Naive B cell (primary cell): ENCODE measurements around the gene RAB36. TPM values are rescaled to one million over a fixed set of nuclear protein-coding genes. Genes with fewer than 3 reads are reported as not detected.

ENCODE experiments used
- ATAC-seq, 2 donors: fragments of 150-1000 bp; cut with Tn5 transposase; 2 replicates each; pipeline ENCODE4 v1.10.0; 2021; ENCODE audit warnings: low read depth in 2 of 2, mild to moderate bottlenecking in 2 of 2, moderate library complexity in 2 of 2
- DNase-seq: peaks from one replicate; pipeline ENCODE4 v3.0.0; 2022
- H3K27ac Mint-ChIP-seq, 6 donors: one replicate each; pipeline ENCODE4 v1.8.0; 2020 to 2022; ENCODE audit warnings: mild to moderate bottlenecking in 6 of 6, mixed read lengths in 6 of 6, moderate library complexity in 5 of 6, inconsistent platforms in 2 of 6
- H3K27me3 Mint-ChIP-seq, 3 donors: one replicate each; pipeline ENCODE4 v1.8.0; 2021 to 2022; ENCODE audit warnings: mixed read lengths in 3 of 3, mild to moderate bottlenecking in 1 of 3
- H3K36me3 Mint-ChIP-seq, 2 donors: one replicate each; pipeline ENCODE4 v1.8.0; 2020 to 2022; ENCODE audit warnings: mixed read lengths in 2 of 2, inconsistent platforms in 1 of 2, mild to moderate bottlenecking in 1 of 2
- H3K4me1 Mint-ChIP-seq, 3 donors: one replicate each; pipeline ENCODE4 v1.8.0; 2020 to 2022; ENCODE audit warnings: mixed read lengths in 3 of 3, inconsistent platforms in 1 of 3, mild to moderate bottlenecking in 1 of 3, moderate library complexity in 1 of 3
- H3K4me3 Mint-ChIP-seq, 8 donors: one replicate each; pipeline ENCODE4 v1.8.0; 2020 to 2022; ENCODE audit warnings: mild to moderate bottlenecking in 8 of 8, mixed read lengths in 8 of 8, moderate library complexity in 8 of 8, inconsistent platforms in 2 of 8
- H3K9me3 Mint-ChIP-seq, 7 donors: one replicate each; pipeline ENCODE4 v1.8.0; 2020 to 2022; ENCODE audit warnings: mixed read lengths in 7 of 7, mild to moderate bottlenecking in 5 of 7, inconsistent platforms in 2 of 7, moderate library complexity in 1 of 7
- polyA plus RNA-seq, 6 donors: library from polyadenylated mRNA; unstranded; fragments of 300-500 nt; fragmentation: Illumina TruSeq; gene quantifications; one replicate each; pipeline ENCODE4 v1.2.3, GENCODE V29; 2021; ENCODE audit warnings: low read depth in 6 of 6

Gene RAB36
- polyA plus RNA-seq, 6 donors from 2014 or later = 0.40 to 1.7 (median 0.80) TPM; not detected in 1

DNA sequence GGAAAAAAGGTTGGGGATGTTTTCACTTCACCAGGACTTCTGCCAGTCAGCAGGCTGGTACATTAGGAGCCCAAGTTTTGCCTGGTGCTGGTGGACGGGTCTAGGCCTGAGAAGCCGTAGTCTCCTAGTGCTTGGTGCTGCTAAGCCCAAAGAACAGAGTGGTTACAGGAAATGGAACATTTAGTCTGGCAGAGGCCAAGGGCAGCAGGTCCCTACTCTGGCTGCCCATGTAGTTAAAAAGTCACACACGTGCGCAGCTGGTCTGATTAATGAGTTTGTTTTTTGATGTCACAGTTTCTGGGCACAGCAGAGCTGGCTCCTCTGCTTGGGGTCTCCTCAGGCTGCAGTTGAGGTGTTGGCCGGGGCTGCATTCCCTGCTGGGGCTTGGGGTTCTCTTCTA lies 55.6 kb downstream of the RAB36 start:
- peaks cover 32 to 50% (median 32%) of the 10 kb centered on the region in 3 donors for H3K4me1 Mint-ChIP-seq
- no peak for DNase-seq
- peaks cover 0 to 8% of the 10 kb centered on the region in 2 donors for H3K36me3 Mint-ChIP-seq

DNA sequence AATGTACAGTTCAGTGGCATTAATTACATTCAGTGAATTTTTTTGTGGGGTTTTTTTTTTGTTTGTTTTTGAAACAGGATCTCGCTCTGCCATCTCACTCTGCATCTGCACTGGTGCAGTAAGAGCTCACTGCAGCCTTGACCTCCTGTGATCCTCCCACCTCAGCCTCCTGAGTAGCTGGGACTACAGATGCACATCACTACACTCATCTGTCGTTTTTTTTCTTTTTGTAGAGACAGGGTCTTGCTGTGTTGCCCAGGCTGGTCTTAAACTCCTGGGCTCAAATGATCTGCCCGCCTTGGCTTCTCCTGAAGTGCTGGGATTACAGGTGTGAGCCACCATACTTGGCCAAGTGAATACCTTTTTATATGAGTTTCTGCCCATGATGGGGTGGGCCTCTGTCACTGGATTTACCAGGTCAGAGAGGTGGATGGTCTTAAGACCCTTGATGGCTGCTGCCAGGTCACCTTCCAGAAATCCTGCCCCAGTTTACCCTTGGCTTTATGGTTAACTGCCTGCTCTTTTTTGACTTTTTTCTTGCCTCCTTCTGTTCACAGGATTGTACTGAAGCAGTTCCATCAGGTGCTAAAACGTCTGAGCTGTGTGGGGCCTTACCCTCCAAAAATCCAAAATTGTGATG lies 57.7 kb downstream of the RAB36 start:
- H3K36me3 Mint-ChIP-seq = peaks cover 6 to 12% of the 10 kb centered on the region in 2 donors
- ATAC-seq (no peak), DNase-seq (no peak)
- H3K27me3 Mint-ChIP-seq = no peaks in the 10 kb centered on the region
- H3K27ac Mint-ChIP-seq = peak overlapping the region in 3 of 6 donors; percentile 32 to 77 (median 75)
- H3K9me3 Mint-ChIP-seq = no peaks in the 10 kb centered on the region
- peaks cover 37 to 62% (median 40%) of the 10 kb centered on the region in 3 donors for H3K4me1 Mint-ChIP-seq
- no peak overlapping the region for H3K4me3 Mint-ChIP-seq

More for the DNA sequence above, 55.6 kb downstream of the RAB36 start:
- no peak for ATAC-seq
- H3K27me3 Mint-ChIP-seq = no peaks in the 10 kb centered on the region
- H3K4me3 Mint-ChIP-seq = peak overlapping the region in 1 of 8 donors; percentile 59
- H3K27ac Mint-ChIP-seq = peak overlapping the region in 4 of 6 donors; percentile 63 to 72 (median 66)
- H3K9me3 Mint-ChIP-seq = no peaks in the 10 kb centered on the region

DNA sequence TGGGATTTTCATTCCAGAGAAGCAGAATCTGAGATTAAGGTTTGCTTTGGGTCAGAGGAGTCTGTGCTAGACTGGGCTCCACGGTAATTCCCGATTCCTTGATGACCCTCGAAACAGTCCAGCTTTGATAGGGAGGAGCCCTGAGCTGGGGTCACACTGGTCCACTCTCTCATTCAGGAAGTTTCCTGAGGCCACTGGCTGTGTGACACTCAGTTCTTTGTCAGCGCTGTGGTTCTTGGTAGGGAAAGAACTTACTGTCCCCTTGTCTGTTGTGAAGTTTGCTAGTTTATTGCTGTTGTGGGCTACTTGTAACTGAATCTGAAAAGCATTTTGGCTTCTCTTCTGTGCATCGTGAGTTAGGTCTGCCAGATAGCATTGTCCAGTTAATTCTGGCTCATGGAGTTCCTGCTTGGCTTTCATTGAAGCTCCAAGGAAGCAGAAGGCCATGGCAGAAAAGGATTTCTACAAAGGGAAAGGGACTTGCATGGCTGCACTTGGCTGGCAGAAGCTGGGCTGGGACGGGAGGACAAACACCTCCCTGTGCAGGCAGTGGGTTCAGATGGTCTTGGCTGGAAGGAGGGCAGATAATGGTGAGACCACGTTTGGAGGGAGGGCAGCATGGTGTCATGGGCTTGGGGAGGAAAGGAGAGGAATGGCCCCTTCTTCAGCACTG lies 58.3 kb downstream of the RAB36 start:
- Mint-ChIP-seq H3K4me1 (peaks cover 40 to 66% (median 42%) of the 10 kb centered on the region in 3 donors), H3K27ac (peak overlapping the region in 3 of 6 donors; percentile 32 to 77 (median 75)), H3K27me3 (no peaks in the 10 kb centered on the region), H3K36me3 (peaks cover 6 to 8% of the 10 kb centered on the region in 2 donors), H3K9me3 (no peaks in the 10 kb centered on the region), H3K4me3 (no peak overlapping the region)
- DNase-seq (no peak), ATAC-seq (no peak)

DNA sequence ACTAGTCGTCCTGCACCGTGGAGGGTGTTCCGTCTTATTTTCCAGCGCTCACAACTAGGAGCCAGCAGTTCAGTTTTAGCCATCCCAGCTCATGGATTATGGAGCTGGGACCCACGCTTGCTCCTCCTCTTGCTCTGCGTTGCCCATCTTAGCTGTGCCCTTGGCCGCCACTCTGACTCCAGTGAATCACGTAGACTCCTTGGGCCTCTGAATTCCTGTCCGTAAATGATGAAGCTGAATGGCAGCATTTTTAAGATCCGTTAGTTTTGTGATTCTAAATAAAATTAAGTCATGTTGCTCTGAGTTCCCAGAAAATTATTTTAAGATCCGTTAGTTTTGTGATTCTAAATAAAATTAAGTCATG lies 58.8 kb downstream of the RAB36 start:
- H3K4me1 Mint-ChIP-seq = peaks cover 43 to 69% (median 46%) of the 10 kb centered on the region in 3 donors

DNA sequence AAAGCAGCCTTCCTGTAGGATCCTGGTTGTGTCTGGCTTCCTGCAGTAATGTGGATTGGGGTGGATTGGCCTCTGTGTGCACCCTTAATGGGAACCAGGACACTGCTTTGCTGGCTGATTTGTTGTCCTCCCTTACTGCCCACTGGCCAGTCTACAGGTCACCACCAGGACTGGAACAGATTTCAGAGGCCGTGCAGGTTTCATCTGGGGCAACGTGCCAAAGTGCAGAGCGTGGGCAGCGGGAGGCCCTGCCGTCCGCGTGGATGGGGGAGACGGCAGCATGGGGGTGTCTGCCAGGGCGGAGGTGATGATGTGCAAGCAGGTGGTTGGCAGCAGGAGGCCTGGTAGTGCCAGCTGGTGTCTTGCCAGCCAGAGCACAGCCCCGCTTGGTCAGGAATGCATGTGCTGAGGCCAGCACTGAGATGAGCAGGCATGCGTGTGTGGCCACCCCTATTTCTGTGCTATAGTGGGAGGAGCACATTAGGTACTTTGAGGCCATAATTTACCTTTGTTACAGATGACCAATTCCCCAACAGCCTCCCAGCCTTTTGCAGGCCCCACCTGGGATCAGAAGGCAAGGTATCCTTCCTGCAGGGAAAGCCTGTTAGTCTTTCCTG lies 59.4 kb downstream of the RAB36 start:
- Mint-ChIP-seq H3K27me3 (no peaks in the 10 kb centered on the region), H3K4me1 (peaks cover 40 to 64% (median 40%) of the 10 kb centered on the region in 3 donors), H3K4me3 (no peak overlapping the region), H3K36me3 (peaks cover 6 to 8% of the 10 kb centered on the region in 2 donors), H3K9me3 (no peaks in the 10 kb centered on the region), H3K27ac (peak overlapping the region in 2 of 6 donors; percentile 57 to 59)
- ATAC-seq = no peak
- DNase-seq = no peak

More for the DNA sequence above, 58.8 kb downstream of the RAB36 start:
- Mint-ChIP-seq H3K36me3 (peaks cover 6 to 8% of the 10 kb centered on the region in 2 donors), H3K27ac (peak overlapping the region in 2 of 6 donors; percentile 57 to 59), H3K27me3 (no peaks in the 10 kb centered on the region), H3K4me3 (no peak overlapping the region), H3K9me3 (no peaks in the 10 kb centered on the region)
- ATAC-seq = no peak
- DNase-seq = no peak

DNA sequence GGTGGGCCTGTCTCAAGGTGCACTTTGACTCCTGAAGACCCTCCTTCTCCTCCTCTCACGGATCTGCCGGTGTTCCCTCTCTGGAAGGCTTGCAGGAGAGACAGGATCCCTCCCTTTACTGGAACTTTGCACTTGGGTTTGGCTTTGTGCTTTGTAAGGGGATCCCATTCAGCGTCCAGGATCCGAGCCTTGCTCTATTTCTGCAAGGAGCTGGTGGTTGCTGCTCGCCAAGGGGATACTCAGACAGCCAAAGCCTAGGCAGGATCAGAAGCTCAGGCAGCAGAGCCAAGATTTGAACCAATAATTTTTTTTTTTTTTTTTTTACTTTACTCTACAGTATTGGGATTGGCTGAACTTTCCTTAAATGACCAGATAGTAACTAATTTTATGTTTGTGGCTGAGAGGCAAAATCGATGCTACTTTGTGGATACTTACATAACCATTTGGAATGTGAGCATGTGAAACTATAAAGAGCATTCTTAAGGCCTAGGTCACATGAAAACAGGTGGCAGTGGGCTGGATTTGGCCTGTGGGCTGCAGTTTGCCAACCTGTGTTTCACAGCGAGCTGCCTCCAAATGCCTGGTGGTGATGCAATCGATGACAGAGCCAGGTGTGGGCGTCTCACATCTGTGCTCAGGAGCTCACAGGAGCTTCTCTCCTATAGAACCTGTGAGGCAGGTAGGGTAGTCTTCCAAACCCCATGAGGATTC lies 60.2 kb downstream of the RAB36 start:
- peaks cover 6 to 8% of the 10 kb centered on the region in 2 donors for H3K36me3 Mint-ChIP-seq
- peaks cover 36 to 65% (median 39%) of the 10 kb centered on the region in 3 donors for H3K4me1 Mint-ChIP-seq
- H3K27ac Mint-ChIP-seq = peak overlapping the region in 1 of 6 donors; percentile 60
- no peaks in the 10 kb centered on the region for H3K9me3 Mint-ChIP-seq
- no peak for DNase-seq
- no peak overlapping the region for H3K4me3 Mint-ChIP-seq
- no peaks in the 10 kb centered on the region for H3K27me3 Mint-ChIP-seq
- ATAC-seq = no peak

DNA sequence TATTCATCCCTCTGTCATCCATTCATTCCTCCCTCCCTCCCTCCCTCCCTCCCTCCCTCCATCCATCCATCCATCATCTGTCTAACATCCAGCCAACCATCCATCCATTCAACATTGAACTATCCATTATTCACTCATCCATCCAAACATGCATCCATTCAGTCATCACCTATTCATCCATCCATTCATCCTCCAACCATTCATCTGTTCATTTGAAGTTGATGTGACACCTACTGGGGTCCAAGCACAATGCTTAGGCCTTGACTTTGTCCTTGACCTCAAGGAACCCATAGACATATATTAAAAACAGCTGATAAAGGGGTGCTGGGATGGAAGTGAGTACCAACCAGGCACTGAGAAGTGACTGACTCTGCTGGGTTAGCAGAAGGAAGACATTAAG lies 61.6 kb downstream of the RAB36 start:
- H3K27me3 Mint-ChIP-seq = no peaks in the 10 kb centered on the region
- peak overlapping the region in 2 of 6 donors; percentile 13 to 78 for H3K27ac Mint-ChIP-seq
- H3K4me1 Mint-ChIP-seq = peaks cover 35 to 68% (median 41%) of the 10 kb centered on the region in 3 donors
- H3K9me3 Mint-ChIP-seq = no peaks in the 10 kb centered on the region
- ATAC-seq (no peak), DNase-seq (no peak)
- H3K4me3 Mint-ChIP-seq = peak overlapping the region in 2 of 8 donors; percentile 55 to 72
- peaks cover 6 to 8% of the 10 kb centered on the region in 2 donors for H3K36me3 Mint-ChIP-seq

DNA sequence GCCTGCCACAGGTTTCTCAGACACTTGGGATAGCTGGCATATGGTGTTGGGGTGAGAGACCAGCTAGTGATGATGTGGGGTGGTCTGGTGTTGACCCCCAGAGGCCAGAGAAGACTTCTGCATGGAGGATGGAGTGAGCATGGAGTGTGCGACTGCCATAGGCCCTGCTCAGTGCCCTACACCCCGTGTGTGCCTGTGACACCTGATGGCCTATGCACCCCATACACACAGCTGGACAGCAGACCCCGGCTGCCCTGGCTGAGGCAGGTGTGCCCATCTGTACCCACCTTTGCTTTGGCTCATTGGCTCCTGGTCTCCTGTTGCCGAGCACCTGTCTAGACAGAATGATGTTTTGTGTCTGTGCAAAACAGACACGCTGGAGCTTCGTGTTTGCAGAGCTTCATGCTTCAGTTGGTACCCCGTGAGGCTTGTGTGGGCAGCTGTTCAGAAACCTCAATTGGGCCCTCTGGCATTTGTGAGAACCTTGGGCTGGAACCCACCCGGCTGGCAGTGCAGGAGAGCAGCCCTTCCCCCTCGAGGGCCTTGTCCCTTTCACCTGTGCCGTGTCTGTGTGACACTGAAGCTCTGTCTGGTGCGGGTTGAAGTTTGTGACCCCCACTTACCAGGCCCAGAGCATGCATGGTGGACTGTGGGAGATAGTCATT lies 62.6 kb downstream of the RAB36 start:
- H3K9me3 Mint-ChIP-seq = no peaks in the 10 kb centered on the region
- DNase-seq (peak; percentile 40), ATAC-seq (peak; percentile 78 to 85)
- peaks cover 6 to 8% of the 10 kb centered on the region in 2 donors for H3K36me3 Mint-ChIP-seq
- peak overlapping the region in 7 of 8 donors; percentile 50 to 80 (median 72) for H3K4me3 Mint-ChIP-seq
- peaks cover 44 to 72% (median 45%) of the 10 kb centered on the region in 3 donors for H3K4me1 Mint-ChIP-seq
- no peaks in the 10 kb centered on the region for H3K27me3 Mint-ChIP-seq
- peak overlapping the region in 5 of 6 donors; percentile 49 to 94 (median 65) for H3K27ac Mint-ChIP-seq

DNA sequence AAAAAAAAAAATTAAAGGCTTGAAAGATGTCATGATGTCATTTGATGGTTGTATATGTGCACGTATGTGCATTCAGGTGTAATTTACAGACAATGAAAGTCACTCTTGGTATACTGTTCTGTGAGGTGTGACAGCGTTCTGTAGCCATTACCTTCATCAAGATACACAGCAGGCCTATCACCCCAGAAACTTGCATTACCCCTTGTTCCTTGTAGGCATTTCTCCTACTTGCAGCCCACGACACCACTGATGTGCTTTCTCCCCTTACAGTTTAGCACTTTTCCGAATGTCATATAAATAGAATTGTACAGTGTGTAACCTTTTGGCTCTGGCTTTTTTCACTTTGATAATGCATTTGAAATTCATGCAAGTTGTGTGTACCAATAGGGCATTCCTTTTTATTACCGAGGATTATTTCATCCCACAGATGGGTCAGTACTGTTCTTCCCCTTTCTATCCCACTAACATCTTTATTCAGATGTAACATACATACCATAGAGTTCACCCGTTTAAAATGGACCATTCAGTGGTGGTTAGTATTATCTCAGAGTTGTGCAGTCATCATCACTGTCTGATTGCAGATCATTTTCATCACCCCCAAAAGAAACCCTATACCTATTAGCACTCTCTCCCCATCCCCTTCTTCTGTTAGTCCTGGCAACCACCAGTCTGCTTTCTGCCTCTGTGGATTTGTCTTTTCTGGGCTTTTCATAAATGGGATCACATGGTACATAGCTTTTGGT lies 65.3 kb downstream of the RAB36 start:
- DNase-seq = no peak
- Mint-ChIP-seq H3K4me1 (peaks cover 61 to 86% (median 72%) of the 10 kb centered on the region in 3 donors), H3K4me3 (peak overlapping the region in 1 of 8 donors; percentile 10), H3K9me3 (no peaks in the 10 kb centered on the region), H3K36me3 (peaks cover 6 to 8% of the 10 kb centered on the region in 2 donors), H3K27me3 (no peaks in the 10 kb centered on the region), H3K27ac (peak overlapping the region in 2 of 6 donors; percentile 4 to 15)
- no peak for ATAC-seq

DNA sequence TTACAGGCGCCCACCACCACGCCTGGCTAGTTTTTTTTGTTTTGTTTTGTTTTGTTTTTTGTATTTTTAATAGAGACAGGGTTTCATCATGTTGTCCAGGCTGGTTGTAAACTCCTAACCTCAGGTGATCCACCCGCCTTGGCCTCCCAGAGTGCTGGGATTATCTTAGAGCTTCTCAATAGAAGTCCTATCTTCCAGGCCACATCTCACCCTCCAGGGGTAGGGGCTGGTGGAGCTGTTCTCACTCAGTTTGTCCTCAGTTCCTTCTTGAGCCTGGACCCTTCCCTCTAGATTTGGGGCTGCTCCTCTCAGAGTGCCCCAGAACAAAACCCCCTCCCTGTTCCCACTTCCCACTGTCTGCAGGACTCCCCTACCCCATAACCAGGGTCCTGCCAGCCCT lies 66.3 kb downstream of the RAB36 start:
- peak overlapping the region in 2 of 6 donors; percentile 16 to 60 for H3K27ac Mint-ChIP-seq
- ATAC-seq = no peak
- peaks cover 5 to 6% of the 10 kb centered on the region in 2 donors for H3K36me3 Mint-ChIP-seq
- H3K4me1 Mint-ChIP-seq = peaks cover 69 to 88% (median 82%) of the 10 kb centered on the region in 3 donors
- H3K9me3 Mint-ChIP-seq = no peaks in the 10 kb centered on the region
- no peak overlapping the region for H3K4me3 Mint-ChIP-seq
- DNase-seq = no peak
- H3K27me3 Mint-ChIP-seq = no peaks in the 10 kb centered on the region

DNA sequence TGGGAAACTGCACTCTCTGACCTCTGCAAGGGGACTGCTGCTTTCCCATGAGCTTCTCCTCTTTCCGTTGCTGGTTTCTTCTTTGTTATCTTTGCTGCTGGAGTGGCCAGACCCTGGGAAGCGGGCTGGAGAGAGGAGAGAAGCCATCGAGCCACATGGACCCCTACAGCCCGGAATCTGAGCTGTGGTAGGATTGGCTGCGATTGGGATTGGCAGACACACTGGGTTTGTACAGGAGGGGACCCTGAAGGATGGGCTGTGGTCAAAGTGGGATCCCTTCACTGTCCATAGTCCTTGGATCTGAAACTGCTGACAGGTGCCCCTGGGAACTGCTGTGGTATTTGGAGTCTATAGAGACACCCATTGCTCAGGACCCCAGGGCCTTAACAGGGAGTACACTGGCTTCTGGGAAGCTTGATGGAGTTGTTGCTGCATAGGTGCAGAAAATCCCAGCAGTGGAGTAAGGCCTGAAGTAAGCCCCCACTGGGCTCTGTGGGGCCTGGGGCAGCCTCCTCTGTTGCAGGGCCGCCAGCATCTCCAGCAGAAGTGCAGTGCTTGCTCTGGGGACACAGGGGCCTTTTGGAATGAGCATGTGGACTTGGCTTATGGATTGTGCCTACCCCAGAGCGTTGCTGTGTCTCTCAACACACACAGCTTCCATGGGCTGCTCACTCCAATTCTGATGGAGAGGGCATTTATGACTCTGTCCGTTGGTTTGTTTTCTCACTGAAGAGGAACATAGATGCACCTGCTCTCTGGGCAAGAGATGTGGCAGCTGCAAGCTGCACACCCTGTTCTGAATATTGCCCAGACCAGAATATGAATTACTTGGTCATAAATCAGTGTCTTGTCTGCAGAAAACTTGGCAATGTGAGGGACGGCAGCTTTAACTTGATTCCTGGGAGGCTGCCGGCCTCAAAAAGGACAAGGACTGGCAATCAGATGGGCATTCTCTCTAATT lies 67.1 kb downstream of the RAB36 start:
- Mint-ChIP-seq H3K4me3 (peak overlapping the region in 1 of 8 donors; percentile 27), H3K27ac (peak overlapping the region in 3 of 6 donors; percentile 16 to 82 (median 65)), H3K9me3 (no peaks in the 10 kb centered on the region), H3K36me3 (no peaks in the 10 kb centered on the region), H3K27me3 (no peaks in the 10 kb centered on the region), H3K4me1 (peaks cover 70 to 88% (median 86%) of the 10 kb centered on the region in 3 donors)
- ATAC-seq = no peak
- DNase-seq = no peak
